Uterus (tissue), 2 donors: ENCODE results near the gene BRINP3.

ENCODE experiments used
- CTCF ChIP-seq, 4 experiments: fragments of 200-600 bp in 2 of 4; fragments of 450-650 bp in 2 of 4; sonication (generic) in 2 of 4; IDR thresholded peaks; one replicate each; pipeline ENCODE4 v1.5.1; 2016 to 2019; ENCODE audit warnings: antibody characterized with exemption in 4 of 4, mild to moderate bottlenecking in 2 of 4, moderate library complexity in 1 of 4
- POLR2A ChIP-seq, 2 donors: fragments of 450-650 bp; IDR thresholded peaks; one replicate each; pipeline ENCODE4 v1.6.1; 2016; ENCODE audit warnings: antibody characterized with exemption in 2 of 2, mild to moderate bottlenecking in 1 of 2, moderate library complexity in 1 of 2

GRCh38 chr1:190116921-190117320, 360.7 kb downstream of the BRINP3 start:
- TF ChIP-seq CTCF (IDR thresholded peaks at IDR 0.05) (no peak), POLR2A (IDR thresholded peaks at IDR 0.05) (no peak)
